PC-3 (cell line): ENCODE results near the gene CASZ1. TPM values are rescaled to one million over a fixed set of nuclear protein-coding genes. Genes with fewer than 3 reads are reported as not detected.

ENCODE experiments used
- ATAC-seq: fragments of 200-7000 bp; cut with Tn5 transposase; 2 replicates; pipeline ENCODE4 v1.9.1; 2020; ENCODE audit warnings: mild to moderate bottlenecking, moderate library complexity
- BruUV-seq: library from RNA; stranded (reverse); fragments of 400-500 nt; replicated peaks from 2 replicates; lab custom pipeline; 2021; lab: Mats Ljungman, UMichigan
- CTCF ChIA-PET: fragments of 300-600 bp; sonication (Branson Sonifier 250); formaldehyde crosslinking; loops from one replicate; lab custom pipeline; 2022; ENCODE audit warnings: antibody characterized with exemption; lab: Charles Lee
- POLR2A ChIA-PET: fragments of 300-600 bp; sonication (Branson Sonifier 250); formaldehyde crosslinking; loops from one replicate; lab custom pipeline; 2022; ENCODE audit warnings: antibody characterized with exemption; ENCODE audit not compliant: unreplicated experiment; lab: Charles Lee
- DNase-seq: peaks from one replicate; pipeline ENCODE4 v3.0.0-alpha.2; 2015
- H2AFZ ChIP-seq: fragments of 300-600 bp; sonication (generic); 2 replicates; pipeline ENCODE4 v1.6.0; 2016; ENCODE audit warnings: antibody characterized with exemption, low read length
- H3F3A ChIP-seq: fragments of 300-600 bp; sonication (generic); one replicate; pipeline ENCODE4 v1.6.0; 2017; ENCODE audit warnings: antibody characterized with exemption, low read length, control low read depth, mild to moderate bottlenecking; ENCODE audit not compliant: unreplicated experiment
- H3K27ac ChIP-seq: fragments of 300-600 bp; sonication (generic); 2 replicates; pipeline ENCODE4 v1.5.1; 2016; ENCODE audit warnings: mild to moderate bottlenecking, low read length
- H3K27me3 ChIP-seq: fragments of 300-600 bp; sonication (generic); 2 replicates; pipeline ENCODE4 v1.6.1; 2016; ENCODE audit warnings: low read length, mixed read lengths
- H3K36me3 ChIP-seq: fragments of 300-600 bp; sonication (generic); 2 replicates; pipeline ENCODE4 v1.6.1; 2016; ENCODE audit warnings: low read depth, mixed run types, low read length, mixed read lengths
- H3K4me1 ChIP-seq: fragments of 300-600 bp; sonication (generic); 2 replicates; pipeline ENCODE4 v1.5.1; 2016; ENCODE audit warnings: low read length; ENCODE audit not compliant: insufficient read depth
- H3K4me2 ChIP-seq: fragments of 300-600 bp; sonication (generic); 2 replicates; pipeline ENCODE4 v1.6.0; 2016; ENCODE audit warnings: low read length
- H3K4me3 ChIP-seq: fragments of 300-600 bp; sonication (generic); 2 replicates; pipeline ENCODE4 v1.5.1; 2016; ENCODE audit warnings: mild to moderate bottlenecking, low read length, mixed read lengths
- H3K79me2 ChIP-seq: fragments of 300-600 bp; sonication (generic); 2 replicates; pipeline ENCODE4 v1.6.1; 2017; ENCODE audit warnings: low read length, mixed read lengths
- H3K9ac ChIP-seq: fragments of 300-600 bp; sonication (generic); 2 replicates; pipeline ENCODE4 v1.6.0; 2016; ENCODE audit warnings: mild to moderate bottlenecking, low read length
- H3K9me2 ChIP-seq: fragments of 300-600 bp; sonication (generic); replicated peaks from 2 replicates; pipeline ENCODE4 v1.6.1; 2016; ENCODE audit warnings: mixed run types, low read length, mixed read lengths
- H3K9me3 ChIP-seq: fragments of 300-600 bp; sonication (generic); 2 replicates; pipeline ENCODE4 v1.6.1; 2016; ENCODE audit warnings: low read length, mixed read lengths
- H4K20me1 ChIP-seq: fragments of 300-600 bp; sonication (generic); 2 replicates; pipeline ENCODE4 v1.6.1; 2016; ENCODE audit warnings: low read length, mixed read lengths
- EZH2 ChIP-seq: fragments of 300-600 bp; sonication (generic); IDR thresholded peaks from one replicate; pipeline ENCODE4 v1.6.1; 2017; ENCODE audit warnings: antibody characterized with exemption, mild to moderate bottlenecking, low read length; ENCODE audit not compliant: unreplicated experiment
- EZH2phosphoT487 ChIP-seq: fragments of 300-600 bp; sonication (generic); IDR thresholded peaks from 2 replicates; pipeline ENCODE4 v1.6.1; 2018; ENCODE audit warnings: mild to moderate bottlenecking, antibody characterized with exemption, low read length, borderline replicate concordance
- intact Hi-C: fragments of 100-400 bp; cut with micrococcal nuclease; formaldehyde crosslinking; loops from 2 replicates; pipeline ENCODE4 v1.9.0; 2023
- total RNA-seq: library from RNA; depleted of rRNA; stranded (reverse); fragments of >200 nt; gene quantifications from 2 replicates; pipeline ENCODE4 v1.2.3, GENCODE V29; 2014
- TF ChIP-seq, protein P1 (sequence below): fragments of 300-600 bp; sonication (generic); conservative IDR thresholded peaks from 2 replicates; pipeline ENCODE4 v1.5.1; 2017; ENCODE audit warnings: antibody characterized with exemption, low read depth, mild to moderate bottlenecking, low read length

Gene CASZ1
- total RNA-seq, 1 experiment from 2014 or later = 12.8 TPM

DNA sequence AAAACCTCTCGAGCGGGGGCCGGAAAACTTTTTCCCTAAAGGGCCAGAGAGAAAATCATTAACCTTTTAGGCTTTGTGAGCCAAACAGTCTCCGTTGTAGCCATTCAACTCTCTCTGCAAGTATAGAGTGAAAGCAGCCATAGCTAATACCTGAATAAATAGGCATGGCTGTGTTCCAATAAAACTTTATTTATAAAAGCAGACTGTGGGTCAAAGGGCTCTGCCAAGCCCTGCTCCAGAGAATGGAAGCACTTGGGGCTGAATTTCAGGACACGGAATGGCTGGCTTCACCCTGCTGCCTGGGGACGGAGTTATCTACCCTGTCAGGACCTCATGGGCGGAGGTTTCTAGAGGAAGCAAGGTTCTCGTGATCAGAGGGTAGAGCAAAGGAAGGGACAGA, 92.7 kb downstream of the CASZ1 start:
- ChIA-PET POLR2A (no interaction called here), CTCF (no interaction called here)
- Histone ChIP-seq H3K4me3 (no peak overlapping the region), H3F3A (no peaks in the 10 kb centered on the region), H3K4me2 (no peak overlapping the region), H3K79me2 (no peaks in the 10 kb centered on the region), H3K9me2 (no peaks in the 10 kb centered on the region), H3K9ac (no peak overlapping the region), H3K27me3 (no peaks in the 10 kb centered on the region), H3K4me1 (peaks cover 11% of the 10 kb centered on the region), H3K36me3 (no peaks in the 10 kb centered on the region), H4K20me1 (no peaks in the 10 kb centered on the region), H2AFZ (no peak overlapping the region), H3K9me3 (no peaks in the 10 kb centered on the region), H3K27ac (no peak overlapping the region)
- no peak for ATAC-seq
- DNase-seq = no peak
- intact Hi-C loops = loop anchor here (10.0 kb wide), 1 partner anchor 879 kb away; the partner anchor contains the start of gene CLSTN1
- TF ChIP-seq, protein P1, sequence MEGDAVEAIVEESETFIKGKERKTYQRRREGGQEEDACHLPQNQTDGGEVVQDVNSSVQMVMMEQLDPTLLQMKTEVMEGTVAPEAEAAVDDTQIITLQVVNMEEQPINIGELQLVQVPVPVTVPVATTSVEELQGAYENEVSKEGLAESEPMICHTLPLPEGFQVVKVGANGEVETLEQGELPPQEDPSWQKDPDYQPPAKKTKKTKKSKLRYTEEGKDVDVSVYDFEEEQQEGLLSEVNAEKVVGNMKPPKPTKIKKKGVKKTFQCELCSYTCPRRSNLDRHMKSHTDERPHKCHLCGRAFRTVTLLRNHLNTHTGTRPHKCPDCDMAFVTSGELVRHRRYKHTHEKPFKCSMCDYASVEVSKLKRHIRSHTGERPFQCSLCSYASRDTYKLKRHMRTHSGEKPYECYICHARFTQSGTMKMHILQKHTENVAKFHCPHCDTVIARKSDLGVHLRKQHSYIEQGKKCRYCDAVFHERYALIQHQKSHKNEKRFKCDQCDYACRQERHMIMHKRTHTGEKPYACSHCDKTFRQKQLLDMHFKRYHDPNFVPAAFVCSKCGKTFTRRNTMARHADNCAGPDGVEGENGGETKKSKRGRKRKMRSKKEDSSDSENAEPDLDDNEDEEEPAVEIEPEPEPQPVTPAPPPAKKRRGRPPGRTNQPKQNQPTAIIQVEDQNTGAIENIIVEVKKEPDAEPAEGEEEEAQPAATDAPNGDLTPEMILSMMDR = no peak
- TF ChIP-seq EZH2 (no peak), EZH2phosphoT487 (no peak)
- no TSS peak for BruUV-seq

DNA sequence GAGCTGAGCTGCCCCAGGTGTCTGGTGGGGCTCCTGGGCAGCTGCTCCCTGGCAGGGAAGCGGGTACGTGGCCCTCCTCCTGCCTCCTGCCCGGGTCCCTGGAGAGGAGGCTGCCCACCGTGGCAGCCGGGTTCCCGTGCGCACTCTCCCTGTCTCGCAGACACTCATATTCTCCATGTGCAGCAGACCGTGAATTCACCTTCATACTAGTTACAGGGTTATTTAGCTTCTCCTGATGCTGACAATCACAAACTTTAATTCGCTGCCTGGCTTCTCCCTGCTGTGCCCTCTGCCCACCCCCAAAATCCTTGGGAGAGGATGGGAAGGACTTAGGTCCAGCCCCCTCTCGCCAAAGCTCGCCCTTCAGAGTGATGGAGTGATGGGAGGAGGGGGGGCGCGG, 95.3 kb downstream of the CASZ1 start:
- no peak overlapping the region for H3K9ac ChIP-seq
- H3K9me3 ChIP-seq = no peaks in the 10 kb centered on the region
- H4K20me1 ChIP-seq = no peaks in the 10 kb centered on the region
- POLR2A ChIA-PET = interaction anchor here (0.6 kb wide), 1 partner anchor 964 kb away, joined by 3 read pairs; no protein-coding TSS in a partner anchor
- no peaks in the 10 kb centered on the region for H3K79me2 ChIP-seq
- no TSS peak for BruUV-seq
- no peak overlapping the region for H3K27ac ChIP-seq
- CTCF ChIA-PET = no interaction called here
- H3K4me2 ChIP-seq = no peak overlapping the region
- TF ChIP-seq EZH2phosphoT487 = no peak
- TF ChIP-seq, protein P1 = no peak
- no peak for TF ChIP-seq EZH2
- H3F3A ChIP-seq = no peaks in the 10 kb centered on the region
- H3K9me2 ChIP-seq = no peaks in the 10 kb centered on the region
- no peak overlapping the region for H3K4me3 ChIP-seq
- no peaks in the 10 kb centered on the region for H3K27me3 ChIP-seq
- DNase-seq = no peak
- H2AFZ ChIP-seq = no peak overlapping the region
- no peak for ATAC-seq
- intact Hi-C loops = loop anchor here (10.0 kb wide), 1 partner anchor 876 kb away; the partner anchor contains the start of gene CLSTN1
- H3K36me3 ChIP-seq = no peaks in the 10 kb centered on the region
- H3K4me1 ChIP-seq = peaks cover 14% of the 10 kb centered on the region

DNA sequence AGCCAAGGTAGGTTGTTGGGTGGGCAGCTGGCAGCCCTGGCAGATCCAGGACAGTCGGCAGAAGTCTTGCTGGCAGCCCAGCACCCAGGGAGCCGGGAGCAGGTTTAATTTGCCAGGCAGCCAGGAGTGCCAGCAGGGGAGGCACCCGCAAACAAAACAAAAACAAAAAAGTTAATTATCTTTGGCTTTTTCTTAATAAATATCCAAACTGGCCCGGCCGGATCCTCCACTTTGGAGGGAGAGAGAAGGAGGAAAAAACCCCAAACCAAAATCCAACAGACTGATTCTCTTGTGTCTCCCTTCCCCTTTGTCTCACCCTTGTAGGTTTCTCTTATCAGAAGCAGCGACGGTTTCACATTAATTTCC, 97.0 kb downstream of the CASZ1 start:
- no peak for ATAC-seq
- Histone ChIP-seq H3K9me2 (no peaks in the 10 kb centered on the region), H3F3A (no peaks in the 10 kb centered on the region), H3K36me3 (no peaks in the 10 kb centered on the region), H3K27me3 (no peaks in the 10 kb centered on the region), H3K9me3 (no peaks in the 10 kb centered on the region), H3K4me3 (no peak overlapping the region), H3K4me1 (peaks cover 14% of the 10 kb centered on the region), H3K9ac (no peak overlapping the region), H3K79me2 (no peaks in the 10 kb centered on the region), H3K4me2 (peak overlapping the region; percentile 52), H3K27ac (no peak overlapping the region), H2AFZ (no peak overlapping the region), H4K20me1 (no peaks in the 10 kb centered on the region)
- TF ChIP-seq EZH2 (no peak), EZH2phosphoT487 (no peak)
- TF ChIP-seq, protein P1 = no peak
- ChIA-PET CTCF (no interaction called here), POLR2A (no interaction called here)
- intact Hi-C loops = no loop called here
- peak; percentile 28 for DNase-seq
- BruUV-seq = TSS peak; percentile 10
